ENCODE results near the gene DGKE. TPM values are rescaled to one million over a fixed set of nuclear protein-coding genes. Genes with fewer than 3 reads are reported as not detected.

The DGKE gene
- total and polyA plus RNA-seq, 2 donors (not counting 3 experiments of a cell fraction or from before 2014, with no cell fraction given) = 4.9 to 22.9 TPM

- H3K9me3 ChIP-seq (replicated peaks; ENCODE audit: control insufficient read depth, insufficient read depth, low read length) = no peaks in the 10 kb centered on the region
- H3K27me3 ChIP-seq (ENCODE audit: control insufficient read depth in 2 of 2, insufficient read depth in 2 of 2, low read length in 2 of 2) = peaks cover 0 to 4% of the 10 kb centered on the region in 2 experiments
- ChIA-PET POLR2A (interaction anchor here (0.6 kb wide), 1 partner anchor 192 kb away, joined by 4 read pairs; no protein-coding TSS in a partner anchor), CTCF (interaction anchor here (0.5 to 3.9 kb wide), 7 partner anchors 35 to 394 kb away, joined by 3 to 14 read pairs (median 3); partner anchors contain the start of gene NOG)
- no TSS peak for BruUV-seq (replicated peaks)
- H3K36me3 ChIP-seq (ENCODE audit: control insufficient read depth in 2 of 2, extremely low read depth in 1 of 2, insufficient read depth in 2 of 2, low read length in 2 of 2) = no peaks in the 10 kb centered on the region
- no peaks in the 10 kb centered on the region for H3K79me2 ChIP-seq (ENCODE audit: control insufficient read depth, insufficient read depth, low read length)
- TF ChIP-seq MAX (IDR thresholded peaks at IDR 0.05; ENCODE audit: insufficient read depth, insufficient read length) = no peak
- no peak for TF ChIP-seq MYC (IDR thresholded peaks at IDR 0.05; ENCODE audit: low read depth, low read length)
- TF ChIP-seq POLR2AphosphoS5 (IDR thresholded peaks at IDR 0.05; ENCODE audit: insufficient read depth, low read depth, low read length) = no peak
- no peak for TF ChIP-seq FOS (IDR thresholded peaks at IDR 0.05; ENCODE audit: borderline replicate concordance, insufficient read depth, low read length)
- TF ChIP-seq GATA2 (IDR thresholded peaks at IDR 0.05; ENCODE audit: insufficient read depth, insufficient read length, low read depth, low read length) = no peak
- TF ChIP-seq POLR2A (IDR thresholded peaks at IDR 0.05; ENCODE audit: low read depth, low read length) = no peak
- TF ChIP-seq JUN (IDR thresholded peaks at IDR 0.05; ENCODE audit: borderline replicate concordance, insufficient read depth, insufficient read length, low read depth) = no peak
- TF ChIP-seq CTCF (IDR thresholded peaks at IDR 0.05; ENCODE audit: extremely low read depth in 1 of 2, insufficient read depth in 1 of 2, low read depth in 1 of 2, low read length in 2 of 2) = no peak
- H3K4me1 ChIP-seq (ENCODE audit: control insufficient read depth, extremely low read depth, insufficient read depth, low read length) = peaks cover 16% of the 10 kb centered on the region
- no peak overlapping the region for H3K4me2 ChIP-seq (ENCODE audit: insufficient read depth, low read length)
- no peak overlapping the region for H3K9ac ChIP-seq (replicated peaks; ENCODE audit: extremely low read depth, insufficient read depth, low read length)
- H4K20me1 ChIP-seq (replicated peaks; ENCODE audit: control insufficient read depth, extremely low read depth, insufficient read depth, low read length) = no peaks in the 10 kb centered on the region
- FAIRE-seq (no peak), DNase-seq (ENCODE audit: low read depth, low spot score) (no peak)
- H3K9me1 ChIP-seq (replicated peaks; ENCODE audit: control insufficient read depth, extremely low read depth, insufficient read depth, low read length) = no peaks in the 10 kb centered on the region
- dilution Hi-C loops (cut with MboI; ENCODE audit: extremely low pct_ligation_motif_present, low sequenced_read_pairs) = no loop called here
- H3K27ac ChIP-seq (ENCODE audit: insufficient read depth, low read depth, low read length) = no peak overlapping the region
- intact Hi-C loops (cut with micrococcal nuclease) = no loop called here
- no peak overlapping the region for H2AFZ ChIP-seq (ENCODE audit: low read depth, low read length)
- no peak overlapping the region for H3K4me3 ChIP-seq (replicated peaks in 1 of 3; ENCODE audit: insufficient read depth in 1 of 3, low read depth in 1 of 3, low read length in 3 of 3)
These were observed 48.5 kb upstream of the DGKE start for GRCh38 chr17:56785405-56785804.

Measured in endothelial cell of umbilical vein (primary cell).